ENCODE results near the gene CASKIN1.

DNA sequence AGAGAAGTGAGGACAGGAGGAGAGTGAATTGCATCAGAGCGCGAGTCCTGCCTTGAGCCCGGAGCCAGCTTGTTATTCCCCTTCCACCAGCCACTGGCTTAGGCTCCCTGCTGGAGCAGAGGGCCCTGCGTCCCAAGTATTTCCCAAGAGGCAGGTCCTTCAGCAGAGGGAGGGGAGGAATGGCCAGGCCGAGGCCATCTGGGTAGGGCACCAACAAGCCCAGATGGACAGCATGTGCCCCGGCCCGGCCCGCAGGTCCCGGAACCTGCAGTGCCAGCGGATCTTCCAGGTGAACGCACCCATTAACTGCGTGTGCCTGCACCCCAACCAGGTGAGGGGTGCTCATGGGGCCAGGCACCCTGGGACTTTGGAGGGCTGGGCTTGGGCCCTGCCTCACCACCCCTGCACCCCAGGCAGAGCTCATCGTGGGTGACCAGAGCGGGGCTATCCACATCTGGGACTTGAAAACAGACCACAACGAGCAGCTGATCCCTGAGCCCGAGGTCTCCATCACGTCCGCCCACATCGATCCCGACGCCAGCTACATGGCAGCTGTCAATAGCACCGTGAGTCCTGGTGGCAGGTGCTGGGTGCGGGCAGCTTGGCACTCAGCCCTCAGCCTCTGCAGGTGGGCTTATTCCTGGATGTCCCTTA, 10.5 kb upstream of the CASKIN1 start:
- TF ChIP-seq POLR2A (IDR thresholded peaks at IDR 0.05): no peak
- TF ChIP-seq, protein P1, sequence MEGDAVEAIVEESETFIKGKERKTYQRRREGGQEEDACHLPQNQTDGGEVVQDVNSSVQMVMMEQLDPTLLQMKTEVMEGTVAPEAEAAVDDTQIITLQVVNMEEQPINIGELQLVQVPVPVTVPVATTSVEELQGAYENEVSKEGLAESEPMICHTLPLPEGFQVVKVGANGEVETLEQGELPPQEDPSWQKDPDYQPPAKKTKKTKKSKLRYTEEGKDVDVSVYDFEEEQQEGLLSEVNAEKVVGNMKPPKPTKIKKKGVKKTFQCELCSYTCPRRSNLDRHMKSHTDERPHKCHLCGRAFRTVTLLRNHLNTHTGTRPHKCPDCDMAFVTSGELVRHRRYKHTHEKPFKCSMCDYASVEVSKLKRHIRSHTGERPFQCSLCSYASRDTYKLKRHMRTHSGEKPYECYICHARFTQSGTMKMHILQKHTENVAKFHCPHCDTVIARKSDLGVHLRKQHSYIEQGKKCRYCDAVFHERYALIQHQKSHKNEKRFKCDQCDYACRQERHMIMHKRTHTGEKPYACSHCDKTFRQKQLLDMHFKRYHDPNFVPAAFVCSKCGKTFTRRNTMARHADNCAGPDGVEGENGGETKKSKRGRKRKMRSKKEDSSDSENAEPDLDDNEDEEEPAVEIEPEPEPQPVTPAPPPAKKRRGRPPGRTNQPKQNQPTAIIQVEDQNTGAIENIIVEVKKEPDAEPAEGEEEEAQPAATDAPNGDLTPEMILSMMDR (IDR thresholded peaks at IDR 0.05): no peak
